K562 (cell line): ENCODE results near the gene SPSB1. TPM values are rescaled to one million over a fixed set of nuclear protein-coding genes. Genes with fewer than 3 reads are reported as not detected.

Experiments
- BCLAF1 ChIP-seq, 2 experiments: fragments of 450-650 bp in 1 of 2; IDR thresholded peaks; 2 replicates each; pipeline ENCODE4 v1.6.1; 2011 to 2017; ENCODE audit warnings: low read depth in 2 of 2, antibody characterized with exemption in 1 of 2, borderline replicate concordance in 1 of 2, low read length in 1 of 2, mild to moderate bottlenecking in 1 of 2, mixed read lengths in 1 of 2; ENCODE audit not compliant: control insufficient read depth in 1 of 2
- CLOCK ChIP-seq: fragments of 250-450 bp; sonication (Bioruptor Pico); IDR thresholded peaks from 2 replicates; pipeline ENCODE4 v1.4.0; 2020; ENCODE audit warnings: mild to moderate bottlenecking, moderate library complexity, borderline replicate concordance
- COPS2 ChIP-seq: fragments of 450-650 bp; conservative IDR thresholded peaks from 2 replicates; pipeline ENCODE4 v1.6.1; 2016; ENCODE audit warnings: mild to moderate bottlenecking, moderate library complexity
- EGR1 ChIP-seq: fragments of 450-650 bp; conservative IDR thresholded peaks from 2 replicates; pipeline ENCODE4 v1.6.1; 2017; ENCODE audit warnings: mild to moderate bottlenecking
- ETV5 ChIP-seq: sonication (generic); formaldehyde crosslinking; IDR thresholded peaks from 2 replicates; pipeline ENCODE4 v1.4.0; 2020; ENCODE audit warnings: low read depth, mild to moderate bottlenecking, missing genetic modification reagents
- GMEB1 ChIP-seq: fragments of 250-450 bp; sonication (Bioruptor Pico); IDR thresholded peaks from 2 replicates; pipeline ENCODE4 v1.4.0; 2020; ENCODE audit warnings: mild to moderate bottlenecking
- POLR2B ChIP-seq: fragments of 450-650 bp; IDR thresholded peaks from 2 replicates; pipeline ENCODE4 v1.6.1; 2018; ENCODE audit warnings: low read depth; ENCODE audit not compliant: partially characterized antibody
- PYGO2 ChIP-seq: fragments of 450-650 bp; IDR thresholded peaks from 2 replicates; pipeline ENCODE4 v1.6.1; 2016; ENCODE audit warnings: mild to moderate bottlenecking, missing genetic modification characterization, moderate library complexity, missing compliant biosample characterization
- RBFOX2 ChIP-seq: fragments of 200-400 bp; formaldehyde crosslinking; IDR thresholded peaks from 2 replicates; pipeline ENCODE4 v1.6.1; 2017; ENCODE audit warnings: low read depth, mild to moderate bottlenecking, low read length, moderate library complexity
- RBM15 ChIP-seq: fragments of 200-400 bp; formaldehyde crosslinking; IDR thresholded peaks from 2 replicates; pipeline ENCODE4 v1.6.1; 2018; ENCODE audit warnings: mild to moderate bottlenecking, low read length, moderate library complexity; ENCODE audit not compliant: insufficient read depth
- SREBF2 ChIP-seq: sonication (generic); formaldehyde crosslinking; IDR thresholded peaks from 2 replicates; pipeline ENCODE4 v1.4.0; 2020; ENCODE audit warnings: mild to moderate bottlenecking, missing genetic modification reagents
- STAG1 ChIP-seq: sonication (generic); formaldehyde crosslinking; IDR thresholded peaks from 2 replicates; pipeline ENCODE4 v1.5.0; 2020; ENCODE audit warnings: missing genetic modification reagents, borderline replicate concordance
- USF2 ChIP-seq: sonication (generic); formaldehyde crosslinking; IDR thresholded peaks from 2 replicates; pipeline ENCODE4 v1.5.0; 2020; ENCODE audit warnings: missing genetic modification reagents
- ZBTB9 ChIP-seq: fragments of 450-650 bp; formaldehyde crosslinking; IDR thresholded peaks from 2 replicates; pipeline ENCODE4 v1.4.0; 2020; ENCODE audit warnings: mild to moderate bottlenecking, moderate library complexity
- ZEB2 ChIP-seq: fragments of 450-650 bp; IDR thresholded peaks from 2 replicates; pipeline ENCODE4 v1.6.1; 2016
- ZNF311 ChIP-seq: fragments of 250-450 bp; sonication (Bioruptor Pico); IDR thresholded peaks from 2 replicates; pipeline ENCODE4 v1.4.0; 2020; ENCODE audit warnings: mild to moderate bottlenecking, moderate library complexity
- ZNF445 ChIP-seq: fragments of 250-450 bp; sonication (Bioruptor Pico); IDR thresholded peaks from 2 replicates; pipeline ENCODE4 v1.4.0; 2020; ENCODE audit warnings: low read depth, mild to moderate bottlenecking, moderate library complexity
- ZNF830 ChIP-seq: fragments of 250-450 bp; sonication (Bioruptor Pico); IDR thresholded peaks from 2 replicates; pipeline ENCODE4 v1.5.0; 2021; ENCODE audit warnings: mild to moderate bottlenecking
- ZSCAN32 ChIP-seq: fragments of 450-650 bp; formaldehyde crosslinking; IDR thresholded peaks from 2 replicates; pipeline ENCODE4 v1.4.0; 2020; ENCODE audit warnings: mild to moderate bottlenecking, moderate library complexity
- ZZZ3 ChIP-seq: fragments of 450-650 bp; IDR thresholded peaks from 2 replicates; pipeline ENCODE4 v1.6.1; 2016; ENCODE audit warnings: antibody characterized with exemption, mild to moderate bottlenecking, moderate library complexity
- polyA plus RNA-seq, 8 experiments: library from polyadenylated mRNA; depleted of rRNA in 4 of 8; stranded (reverse) in 5 of 8; unstranded in 3 of 8; fragments of >200 nt; fragmentation: Nextera tagmentation in 2 of 8; fragmentation: Illumina TruSeq in 1 of 8; extraction: Ambion mirVana in 2 of 8; extraction: Trizol in 1 of 8; gene quantifications; 2 replicates each; pipeline versions ENCODE4 v1.2.1 to v1.2.3, GENCODE V29; 2011 to 2014; ENCODE audit warnings: inconsistent platforms in 1 of 8, missing spikeins in 1 of 8
- total RNA-seq, 7 experiments: library from RNA; depleted of rRNA in 6 of 7; stranded (reverse); fragments of >200 nt in 6 of 7; fragmentation: Illumina TruSeq in 2 of 7; extraction: Trizol in 2 of 7; gene quantifications; 2 replicates each; pipeline versions ENCODE4 v1.2.1 to v1.2.3, GENCODE V29; 2011 to 2021; ENCODE audit warnings: low replicate concordance in 1 of 7

SPSB1 gene
- total and polyA plus RNA-seq, 9 of the 15 experiments (the other 6 are each of a cell fraction or from before 2014, with no cell fraction given) = 0.06 to 0.35 (median 0.14) TPM; not detected in 6

- no peak for TF ChIP-seq BCLAF1 (IDR thresholded peaks at IDR 0.05; ENCODE audit: borderline replicate concordance in 1 of 2, control insufficient read depth in 1 of 2, low read depth in 2 of 2, low read length in 1 of 2)
- TF ChIP-seq RBM15 = no peak
- TF ChIP-seq ETV5 (CRISPR knock-in tag) = no peak
- no peak for TF ChIP-seq ZZZ3
- no peak for TF ChIP-seq EGR1
- TF ChIP-seq POLR2B = no peak
- TF ChIP-seq USF2 (CRISPR knock-in tag) = no peak
- TF ChIP-seq STAG1 (CRISPR knock-in tag) = peak; percentile 13; the same call in 1 of the 2 replicates
- no peak for TF ChIP-seq SREBF2
- TF ChIP-seq COPS2 = no peak
- TF ChIP-seq GMEB1 (CRISPR knock-in tag) = no peak
- no peak for TF ChIP-seq ZBTB9 (CRISPR knock-in tag)
- no peak for TF ChIP-seq ZEB2
- no peak for TF ChIP-seq PYGO2 (tag)
- no peak for TF ChIP-seq ZNF445 (CRISPR knock-in tag)
- TF ChIP-seq CLOCK = no peak
- TF ChIP-seq ZNF830 (CRISPR knock-in tag) = no peak
- TF ChIP-seq ZNF311 (CRISPR knock-in tag) = no peak
- TF ChIP-seq ZSCAN32 = no peak
- TF ChIP-seq RBFOX2 = no peak
Observed at GRCh38 chr1:9289090-9289534, 3.6 kb upstream of the SPSB1 start (continued).
